ENCODE data around the gene ITPR1. TPM values are rescaled to one million over a fixed set of nuclear protein-coding genes. Genes with fewer than 3 reads are reported as not detected.

ITPR1 gene
- total RNA-seq, 2 donors from 2014 or later = 5.9 TPM

GRCh38 chr3:4814904-4815574 lies 321.9 kb downstream of the ITPR1 start:
- Histone ChIP-seq H3K27ac (ENCODE audit: low read depth, low read length) (no peak overlapping the region), H3K9me3 (ENCODE audit: control insufficient read depth, low read length) (peaks cover 27% of the 10 kb centered on the region), H3K27me3 (ENCODE audit: control insufficient read depth, insufficient read depth, low read length, poor library complexity, severe bottlenecking) (no peaks in the 10 kb centered on the region), H3K4me3 (ENCODE audit: low read length) (no peak overlapping the region), H3K9ac (ENCODE audit: extremely low read depth, low read length, poor library complexity, severe bottlenecking) (no peak overlapping the region), H3K36me3 (ENCODE audit: control insufficient read depth, insufficient read depth, low read length) (peaks cover 5% of the 10 kb centered on the region), H3K4me1 (ENCODE audit: control insufficient read depth, insufficient read depth, low read length) (peaks cover 14% of the 10 kb centered on the region)
- H3K4me1 Mint-ChIP-seq = peaks cover 14% of the 10 kb centered on the region
- no peak for DNase-seq
- H3K4me3 Mint-ChIP-seq = no peak overlapping the region
- H3K27ac Mint-ChIP-seq = no peak overlapping the region
- H3K36me3 Mint-ChIP-seq (ENCODE audit: low read depth) = peaks cover 19% of the 10 kb centered on the region
- H3K27me3 Mint-ChIP-seq (ENCODE audit: insufficient read depth) = peaks cover 16% of the 10 kb centered on the region
- H3K9me3 Mint-ChIP-seq = peaks cover 27% of the 10 kb centered on the region
- TF ChIP-seq CTCF (conservative IDR thresholded peaks at IDR 0.05) = no peak
- 97 to 98% methylated on average over 13 of the region's 13 CpGs for WGBS, 2 experiments (ENCODE audit: insufficient coverage in 1 of 2, insufficient read length in 1 of 2)

- no peak overlapping the region for H3K4me3 Mint-ChIP-seq
- Histone ChIP-seq H3K9ac (ENCODE audit: extremely low read depth, low read length, poor library complexity, severe bottlenecking) (no peak overlapping the region), H3K9me3 (ENCODE audit: control insufficient read depth, low read length) (peaks cover 27% of the 10 kb centered on the region), H3K27me3 (ENCODE audit: control insufficient read depth, insufficient read depth, low read length, poor library complexity, severe bottlenecking) (peaks cover 7% of the 10 kb centered on the region), H3K4me3 (ENCODE audit: low read length) (no peak overlapping the region), H3K27ac (ENCODE audit: low read depth, low read length) (no peak overlapping the region), H3K4me1 (ENCODE audit: control insufficient read depth, insufficient read depth, low read length) (peaks cover 15% of the 10 kb centered on the region), H3K36me3 (ENCODE audit: control insufficient read depth, insufficient read depth, low read length) (peaks cover 5% of the 10 kb centered on the region)
- 97 to 99% methylated on average over 6 to 7 of the region's 7 CpGs for WGBS, 2 experiments (ENCODE audit: insufficient coverage in 1 of 2, insufficient read length in 1 of 2)
- TF ChIP-seq CTCF (conservative IDR thresholded peaks at IDR 0.05) = no peak
- peaks cover 19% of the 10 kb centered on the region for H3K36me3 Mint-ChIP-seq (ENCODE audit: low read depth)
- H3K27ac Mint-ChIP-seq = no peak overlapping the region
- no peak for DNase-seq
- peaks cover 16% of the 10 kb centered on the region for H3K4me1 Mint-ChIP-seq
- H3K9me3 Mint-ChIP-seq = peaks cover 27% of the 10 kb centered on the region
- H3K27me3 Mint-ChIP-seq (ENCODE audit: insufficient read depth) = peaks cover 25% of the 10 kb centered on the region
These were observed 323.2 kb downstream of the ITPR1 start for GRCh38 chr3:4816306-4816705.

- peaks cover 27% of the 10 kb centered on the region for H3K9me3 ChIP-seq (ENCODE audit: control insufficient read depth, low read length)
These were observed 323.6 kb downstream of the ITPR1 start for GRCh38 chr3:4816718-4817117.

More at GRCh38 chr3:4816718-4817117, 323.6 kb downstream of the ITPR1 start:
- Mint-ChIP-seq H3K9me3 (peaks cover 27% of the 10 kb centered on the region), H3K4me1 (peaks cover 18% of the 10 kb centered on the region), H3K27me3 (ENCODE audit: insufficient read depth) (peaks cover 29% of the 10 kb centered on the region), H3K4me3 (no peak overlapping the region), H3K36me3 (ENCODE audit: low read depth) (peaks cover 19% of the 10 kb centered on the region), H3K27ac (no peak overlapping the region)
- no peak for DNase-seq
- Histone ChIP-seq H3K4me3 (ENCODE audit: low read length) (peak overlapping the region; percentile 54), H3K4me1 (ENCODE audit: control insufficient read depth, insufficient read depth, low read length) (peaks cover 15% of the 10 kb centered on the region), H3K36me3 (ENCODE audit: control insufficient read depth, insufficient read depth, low read length) (peaks cover 5% of the 10 kb centered on the region), H3K27ac (ENCODE audit: low read depth, low read length) (no peak overlapping the region), H3K9ac (ENCODE audit: extremely low read depth, low read length, poor library complexity, severe bottlenecking) (no peak overlapping the region), H3K27me3 (ENCODE audit: control insufficient read depth, insufficient read depth, low read length, poor library complexity, severe bottlenecking) (peaks cover 11% of the 10 kb centered on the region)
- 83 to 93% methylated on average over 1 to 2 of the region's 2 CpGs for WGBS, 2 experiments (ENCODE audit: insufficient coverage in 1 of 2, insufficient read length in 1 of 2)
- no peak for TF ChIP-seq CTCF (conservative IDR thresholded peaks at IDR 0.05)
